Measurements from ENCODE around the gene LDLRAD4.

LDLRAD4 gene

GRCh38 chr18:13613591-13614501 lies 395.3 kb downstream of the LDLRAD4 start:
- DNase-seq = no peak

GRCh38 chr18:13614641-13615288 lies 396.2 kb downstream of the LDLRAD4 start:
- no peak for DNase-seq

DNA sequence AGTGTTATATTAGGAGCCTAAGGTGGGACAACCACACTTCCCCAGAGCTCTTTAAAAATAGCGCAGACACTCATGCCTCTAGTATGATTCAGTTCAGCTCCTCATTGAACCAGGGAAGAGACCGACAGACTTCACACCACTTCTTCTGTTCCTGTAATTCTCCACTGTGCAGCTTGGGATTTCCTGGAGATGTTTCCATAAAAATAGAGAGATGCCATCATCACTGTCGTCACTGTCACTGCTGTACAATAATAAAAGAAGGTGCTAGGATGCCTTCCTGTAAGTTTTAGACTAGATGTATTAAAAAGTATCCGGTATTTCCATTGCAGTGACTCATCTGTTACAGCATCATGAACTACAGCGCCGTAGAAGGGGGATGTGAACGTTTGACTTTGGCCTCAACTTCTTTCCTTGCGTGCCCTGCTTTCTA lies 396.9 kb downstream of the LDLRAD4 start:
- no peak for DNase-seq

DNA sequence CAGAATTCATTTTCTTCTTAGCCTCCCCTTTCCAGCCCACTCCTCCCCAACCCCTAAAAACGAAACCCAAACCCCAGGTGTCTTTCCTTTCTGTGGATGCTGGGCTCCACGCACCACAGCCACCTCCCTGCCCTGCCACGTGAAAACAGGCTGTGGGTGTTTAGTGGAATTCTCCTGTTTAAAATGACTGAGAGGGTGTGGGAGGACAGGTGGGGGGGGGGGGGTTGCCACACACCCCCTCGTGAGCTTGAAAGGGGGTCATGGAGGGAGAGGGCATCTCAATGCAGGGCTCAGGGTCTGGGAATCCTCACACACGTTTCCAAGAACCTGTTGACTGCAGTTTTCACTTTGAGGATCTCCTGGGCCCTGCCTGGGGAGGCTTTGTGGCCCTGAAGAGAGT lies 397.5 kb downstream of the LDLRAD4 start:
- DNase-seq = no peak

- DNase-seq = no peak
Observed at GRCh38 chr18:13616525-13617035, 398.0 kb downstream of the LDLRAD4 start.

DNA sequence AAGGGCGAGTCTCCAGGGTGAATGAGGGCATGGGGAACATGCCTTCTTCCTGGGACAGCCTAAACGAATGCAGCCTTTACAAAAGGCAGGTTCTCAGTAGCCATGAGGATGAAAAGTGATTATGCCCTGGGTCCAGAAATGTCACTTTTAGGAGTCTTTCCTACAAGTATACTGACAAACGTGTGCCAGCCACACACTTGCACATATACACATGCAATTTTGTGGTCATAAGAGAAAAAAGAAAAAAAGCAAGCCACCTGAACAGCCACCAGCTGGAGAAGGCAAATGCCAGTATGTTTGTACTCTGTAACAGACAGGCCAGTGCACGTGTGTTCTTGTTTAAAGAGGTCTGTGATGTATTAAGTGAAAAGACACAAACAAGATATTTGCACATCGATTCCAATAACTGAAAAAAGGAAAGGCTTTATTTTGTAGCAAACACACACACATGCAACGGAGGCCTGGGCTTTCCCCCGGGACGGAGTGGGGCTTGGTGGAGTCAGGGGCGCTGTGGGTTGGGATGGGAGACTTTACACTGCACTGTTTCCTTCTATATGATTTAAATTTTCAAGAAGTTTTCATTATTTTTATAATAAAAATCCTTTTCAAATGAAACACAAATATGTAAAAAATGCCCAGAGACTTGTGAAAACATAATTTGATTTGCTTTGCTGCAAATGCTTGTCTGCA lies 399.4 kb downstream of the LDLRAD4 start:
- DNase-seq = no peak

- DNase-seq = no peak
Observed at GRCh38 chr18:13618760-13619438, 400.3 kb downstream of the LDLRAD4 start.

- no peak for DNase-seq
Observed at GRCh38 chr18:13619505-13620205, 401.1 kb downstream of the LDLRAD4 start.

DNA sequence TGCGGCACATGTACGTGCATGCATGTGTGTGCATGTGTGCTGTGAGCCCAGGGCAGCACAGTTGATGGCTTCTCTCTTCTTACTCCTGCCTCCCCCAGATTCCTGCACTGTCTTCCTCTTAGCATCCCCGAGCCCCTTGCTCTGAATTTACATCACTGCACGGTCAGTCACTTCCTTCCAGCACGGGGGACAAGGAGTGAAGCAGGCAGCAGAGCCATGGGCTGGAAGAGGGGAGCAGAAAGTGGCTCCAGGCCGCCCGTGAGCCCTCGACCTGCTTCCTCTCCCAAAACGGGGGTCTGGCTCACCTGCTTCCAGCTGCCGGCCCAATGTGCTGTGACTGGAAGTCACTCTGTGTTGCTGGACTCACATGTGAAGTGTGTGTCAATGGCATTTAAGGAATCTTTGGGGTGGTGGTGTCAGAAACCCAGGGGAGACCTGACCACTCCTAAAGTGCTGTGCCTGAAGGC lies 401.7 kb downstream of the LDLRAD4 start:
- no peak for DNase-seq

DNA sequence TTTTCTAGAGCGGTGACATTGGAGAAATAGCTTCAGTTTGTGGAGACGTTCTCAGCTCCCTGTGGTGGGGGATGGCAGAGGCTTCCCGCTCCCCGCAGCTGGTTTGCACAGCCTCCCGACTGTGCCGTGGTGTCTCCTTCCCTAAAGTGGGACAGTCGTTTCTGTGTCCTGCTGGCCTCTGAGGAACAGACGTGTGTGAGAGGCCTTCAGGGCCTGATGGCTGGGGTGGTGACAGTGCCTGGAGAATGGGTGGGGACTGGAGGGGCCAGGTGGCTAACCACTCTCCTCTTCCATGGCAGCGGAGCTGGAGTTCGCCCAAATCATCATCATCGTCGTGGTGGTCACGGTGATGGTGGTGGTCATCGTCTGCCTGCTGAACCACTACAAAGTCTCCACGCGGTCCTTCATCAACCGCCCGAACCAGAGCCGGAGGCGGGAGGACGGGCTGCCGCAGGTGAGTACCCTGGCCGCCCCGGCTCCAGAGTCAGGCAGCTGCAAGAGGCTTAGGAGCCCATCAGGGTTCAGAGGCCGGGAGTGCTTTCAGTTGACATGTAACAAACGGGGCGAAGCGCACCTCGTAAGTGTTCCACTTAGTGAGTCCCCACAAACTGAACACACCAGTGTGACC lies 402.4 kb downstream of the LDLRAD4 start:
- DNase-seq = no peak

- DNase-seq = no peak
Observed at GRCh38 chr18:13621446-13621849, 402.9 kb downstream of the LDLRAD4 start.

DNA sequence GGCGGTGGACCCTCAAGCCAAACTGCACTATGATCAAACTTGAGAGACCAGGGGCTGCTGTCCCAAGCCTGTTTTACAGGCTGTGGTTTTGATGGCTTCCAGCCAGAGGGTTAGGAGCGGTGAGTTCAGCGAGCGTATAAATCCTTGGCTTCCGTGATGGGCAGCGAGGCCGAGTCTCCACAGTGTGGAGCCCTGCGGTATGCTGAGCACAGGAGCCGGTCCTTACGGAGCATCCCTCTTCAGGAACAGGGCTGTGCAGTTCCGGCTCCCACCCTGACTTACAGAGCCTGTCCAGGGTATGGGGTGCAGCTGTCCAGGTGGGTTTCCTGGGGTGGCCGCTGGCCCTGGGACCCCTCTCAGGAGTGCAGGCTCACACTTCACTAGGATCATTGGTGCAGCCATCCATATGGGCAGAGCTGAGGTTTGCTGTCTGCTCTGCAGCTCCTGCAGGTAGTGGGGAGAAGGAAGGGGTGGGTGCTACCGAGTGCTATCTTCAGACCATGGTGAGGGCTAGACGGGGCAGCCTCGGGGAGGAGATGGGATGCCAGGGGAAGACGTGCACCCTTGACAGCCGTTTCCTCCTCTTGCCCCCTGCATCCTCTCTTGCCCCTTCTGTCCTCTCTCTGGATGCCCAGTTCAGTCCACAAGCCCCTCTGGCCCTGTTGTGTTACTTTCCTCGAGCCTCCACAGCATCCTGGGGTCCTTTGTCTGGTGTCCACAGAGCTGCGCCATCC lies 403.5 kb downstream of the LDLRAD4 start:
- no peak for DNase-seq

DNA sequence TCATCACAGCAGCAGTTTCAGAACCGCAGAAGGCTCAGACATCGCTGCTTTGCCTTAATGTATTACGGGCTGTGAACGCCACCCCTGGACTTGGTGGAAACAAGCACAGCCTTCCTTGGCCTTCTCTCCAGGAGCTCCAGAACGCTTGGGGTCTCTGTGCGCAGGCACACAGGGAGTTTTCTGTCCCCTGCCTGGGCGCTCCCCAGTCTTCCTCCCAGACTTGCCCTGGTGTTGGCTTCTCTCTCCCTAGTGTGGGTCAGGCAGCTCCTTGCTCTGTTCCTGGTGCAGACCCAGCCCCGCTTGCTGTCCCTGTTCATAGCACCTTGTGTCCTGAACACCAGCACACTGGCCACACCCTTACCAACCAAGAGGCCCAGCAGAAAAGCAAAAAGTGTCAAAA lies 404.2 kb downstream of the LDLRAD4 start:
- DNase-seq = no peak

DNA sequence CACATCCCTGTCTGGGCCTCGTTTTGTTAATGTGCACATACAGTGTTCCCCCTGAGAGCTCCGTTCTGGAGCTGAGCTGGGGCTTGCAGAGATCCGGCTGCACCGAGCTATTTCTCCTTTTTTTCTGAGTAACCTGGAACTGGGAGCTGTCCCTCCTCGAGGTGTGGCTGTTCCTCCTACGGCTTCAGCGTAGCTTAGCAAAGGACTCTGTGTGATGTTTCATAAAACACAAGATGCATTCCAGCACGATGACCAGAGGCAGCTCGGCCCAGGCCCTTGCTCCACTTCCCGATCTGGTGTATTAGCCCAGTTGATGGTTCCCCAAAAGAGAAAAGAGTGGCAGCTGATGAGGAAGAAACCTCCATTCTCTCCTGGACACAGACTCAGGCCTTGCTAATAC lies 404.8 kb downstream of the LDLRAD4 start:
- no peak for DNase-seq

DNA sequence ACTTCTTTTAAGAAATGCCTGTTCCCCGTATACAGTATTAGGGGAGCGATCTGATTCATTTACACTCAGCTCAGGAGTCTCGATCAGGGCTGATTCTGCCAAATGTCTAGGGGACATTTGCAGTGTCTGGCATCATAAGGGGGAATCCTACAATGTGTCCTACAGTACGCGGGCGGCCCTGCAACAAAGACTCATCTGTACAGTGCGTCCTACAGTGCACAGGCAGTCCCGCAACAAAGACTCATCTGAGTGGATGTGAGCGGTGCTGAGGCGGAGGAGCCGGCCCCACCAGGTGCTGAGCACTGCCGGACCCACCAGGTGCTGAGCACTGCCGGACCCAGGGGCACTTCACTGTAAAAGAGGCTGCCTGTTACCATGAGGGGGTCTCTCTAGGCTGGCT lies 405.3 kb downstream of the LDLRAD4 start:
- DNase-seq = no peak

DNA sequence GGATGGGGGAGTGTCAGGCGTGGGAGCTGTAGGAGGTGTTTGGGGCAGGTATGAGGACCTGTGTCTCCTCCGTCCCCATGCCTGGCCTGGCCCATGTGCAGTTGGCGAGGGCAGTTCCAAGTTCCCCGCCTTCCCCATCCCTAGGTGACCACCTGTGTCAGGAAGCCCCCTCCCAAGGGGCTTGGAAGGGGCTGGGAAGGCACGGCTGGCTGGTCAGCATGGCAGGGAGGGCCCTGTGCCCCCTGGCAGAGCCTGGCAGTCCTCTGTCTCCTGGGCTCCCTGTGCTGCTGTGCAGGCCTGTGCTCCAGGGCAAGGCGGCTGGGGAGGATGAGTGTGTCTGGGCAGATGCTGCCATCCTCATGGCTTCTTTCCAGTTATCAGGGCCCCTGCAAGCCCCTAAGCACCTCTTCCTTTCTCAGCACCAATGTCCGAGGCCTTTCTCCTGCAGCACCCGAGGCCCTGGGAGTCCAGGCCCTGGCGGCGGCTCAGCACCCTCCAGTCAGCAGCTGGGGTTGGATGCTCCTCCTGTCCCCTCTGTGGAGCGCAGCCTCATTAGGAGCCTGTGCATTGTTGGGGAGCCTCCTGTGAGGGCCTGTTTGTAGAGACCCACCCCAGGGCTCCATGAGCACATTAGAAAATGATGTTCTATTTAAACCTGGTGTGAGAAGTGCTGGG lies 406.1 kb downstream of the LDLRAD4 start:
- no peak for DNase-seq

DNA sequence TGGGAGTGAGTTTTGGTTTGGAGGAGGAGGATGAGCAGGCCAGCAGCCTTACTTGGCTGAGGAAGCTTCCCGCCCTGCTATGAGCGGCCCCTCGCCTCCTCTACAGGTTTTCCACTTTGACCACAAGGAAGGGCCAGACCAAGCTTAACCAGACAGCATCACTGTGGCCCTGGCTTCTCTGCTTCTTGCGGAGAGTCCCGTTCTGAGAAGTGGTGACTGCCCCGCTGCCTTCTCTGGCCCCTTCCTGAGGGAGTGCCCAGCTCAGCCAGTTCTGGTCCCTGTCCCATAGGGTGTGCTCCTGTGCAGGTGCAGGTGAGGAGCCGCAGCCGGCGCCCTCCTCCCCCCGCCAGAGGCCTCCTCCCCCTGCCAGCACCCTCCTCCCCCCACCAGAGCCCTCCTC lies 406.8 kb downstream of the LDLRAD4 start:
- DNase-seq = no peak

GRCh38 chr18:13625843-13626543 lies 407.4 kb downstream of the LDLRAD4 start:
- no peak for DNase-seq

GRCh38 chr18:13626544-13626908 lies 408.0 kb downstream of the LDLRAD4 start:
- DNase-seq = no peak

DNA sequence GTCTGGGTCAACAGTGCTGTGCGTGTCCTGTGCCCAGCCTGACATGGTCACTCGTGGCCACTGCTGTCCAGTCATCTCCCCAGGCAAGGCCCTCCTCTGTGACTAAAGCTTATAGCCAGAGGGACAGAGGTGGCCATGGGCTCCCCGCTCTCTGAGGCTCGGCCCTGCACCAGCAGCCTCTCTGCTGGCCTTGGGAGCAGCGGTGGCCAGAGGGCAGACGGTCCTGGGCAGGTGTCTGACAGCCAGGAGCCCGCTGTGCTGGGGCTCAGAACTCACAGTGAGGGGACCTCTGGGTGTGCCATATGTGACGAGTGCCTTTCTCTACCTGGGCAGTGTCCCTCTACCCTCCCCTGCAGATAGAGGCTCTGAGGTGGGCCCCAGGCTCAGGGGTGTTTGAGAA lies 409.1 kb downstream of the LDLRAD4 start:
- DNase-seq = no peak

Data from cortex of kidney (tissue), 1 donor.